ENCODE data around the gene SRCAP. TPM values are rescaled to one million over a fixed set of nuclear protein-coding genes. Genes with fewer than 3 reads are reported as not detected.

SRCAP gene
- total and polyA plus RNA-seq, 2 of the 8 experiments (the other 6 are each of a cell fraction or from before 2014, with no cell fraction given), result 5.5 to 54.3 TPM

GRCh38 chr16:30784215-30784614 is 85.2 kb downstream of the SRCAP start:
- Histone ChIP-seq H3K18ac (ENCODE audit: extremely low read depth, low read length) (no peak overlapping the region), H3K23ac (ENCODE audit: insufficient read length) (no peak overlapping the region), H3K23me2 (ENCODE audit: low read depth, low read length) (peaks cover 9% of the 10 kb centered on the region; the same call in 1 of the 2 replicates), H3K14ac (ENCODE audit: insufficient read length) (no peak overlapping the region), H2BK120ac (replicated peaks; ENCODE audit: low read depth, low read length) (no peak overlapping the region), H3K4me2 (ENCODE audit: insufficient read depth in 1 of 2, low read depth in 2 of 2, low read length in 2 of 2) (no peak overlapping the region), H3K79me2 (ENCODE audit: control insufficient read depth in 1 of 2, insufficient read depth in 2 of 2, low read length in 2 of 2) (peaks cover 0 to 17% of the 10 kb centered on the region in 2 experiments; a peak in 2 of 4 replicates), H2BK12ac (ENCODE audit: low read depth, low read length) (no peak overlapping the region), H4K8ac (ENCODE audit: extremely low read depth, insufficient read depth, low read length) (no peak overlapping the region), H2AK5ac (ENCODE audit: low read depth, low read length) (no peak overlapping the region), H3K9ac (replicated peaks in 1 of 4; ENCODE audit: extremely low read depth in 1 of 4, low read depth in 3 of 4, low read length in 3 of 4) (no peak overlapping the region), H4K5ac (ENCODE audit: insufficient read length, low read depth, low read length) (no peak overlapping the region), H3K4ac (replicated peaks; ENCODE audit: insufficient read length, low read depth, low read length) (no peak overlapping the region), H4K20me1 (replicated peaks in 1 of 2; ENCODE audit: control insufficient read depth in 1 of 2, insufficient read depth in 2 of 2, low read length in 2 of 2) (no peaks in the 10 kb centered on the region), H2BK5ac (ENCODE audit: low read depth, low read length) (no peak overlapping the region), H3K9me3 (ENCODE audit: insufficient read depth in 2 of 2, low read depth in 1 of 2, low read length in 1 of 2) (no peaks in the 10 kb centered on the region), H3K4me1 (replicated peaks in 1 of 4; ENCODE audit: control insufficient read depth in 3 of 4, insufficient read depth in 4 of 4, low read length in 3 of 4) (peaks cover 0 to 8% (median 0%) of the 10 kb centered on the region in 4 experiments; a peak in 2 of 7 replicates), H3K36me3 (ENCODE audit: control insufficient read depth in 2 of 4, insufficient read depth in 4 of 4, low read length in 3 of 4) (peaks cover 11 to 25% (median 17%) of the 10 kb centered on the region in 4 experiments; a peak in 6 of 8 replicates), H4K91ac (replicated peaks; ENCODE audit: insufficient read length, low read length) (no peak overlapping the region), H3K27ac (ENCODE audit: low read depth, low read length) (no peak overlapping the region), H3K27me3 (replicated peaks in 1 of 4; ENCODE audit: control insufficient read depth in 3 of 4, extremely low read depth in 1 of 4, insufficient read depth in 3 of 4, low read length in 3 of 4) (no peaks in the 10 kb centered on the region; a peak in 1 of 7 replicates), H2BK15ac (ENCODE audit: low read length) (no peak overlapping the region), H3K56ac (replicated peaks; ENCODE audit: insufficient read length, low read depth, low read length) (no peak overlapping the region), H3K79me1 (ENCODE audit: low read depth, low read length) (peaks cover 9% of the 10 kb centered on the region), H2AFZ (ENCODE audit: low read length) (no peak overlapping the region), H3K4me3 (ENCODE audit: extremely low read depth in 1 of 4, insufficient read depth in 2 of 4, low read depth in 3 of 4, low read length in 4 of 4) (no peak overlapping the region), H2BK20ac (ENCODE audit: low read length) (no peak overlapping the region)
- FAIRE-seq (no peak), DNase-seq (ENCODE audit: low read depth in 1 of 2, low spot score in 2 of 2) (no peak)
- POLR2A ChIA-PET (ENCODE audit: partially characterized antibody), result interaction anchor here (1.0 to 2.7 kb wide), 4 partner anchors 10 to 22 kb away, joined by 3 to 14 read pairs (median 8); no protein-coding TSS in a partner anchor
- whole genome bisulfite sequencing, 2 experiments (ENCODE audit: extremely low coverage in 1 of 2, insufficient coverage in 1 of 2, insufficient read length in 1 of 2, insufficient replicate concordance in 2 of 2, low coverage in 1 of 2, low lambda C conversion rate in 2 of 2, missing lambda C conversion rate in 1 of 2), result 93% methylated on average over 11 of the region's 18 CpGs; no CpG with 5 or more reads in 1 of the 2 experiments
- TF ChIP-seq SUZ12 (IDR thresholded peaks at IDR 0.05; ENCODE audit: low read length) (no peak), POLR2AphosphoS5 (IDR thresholded peaks at IDR 0.05; ENCODE audit: low read depth, low read length) (no peak), GTF2F1 (IDR thresholded peaks at IDR 0.05; ENCODE audit: borderline replicate concordance, low read depth, low read length) (no peak), PHF8 (conservative IDR thresholded peaks at IDR 0.05; ENCODE audit: low read depth, low read length) (no peak), EGR1 (IDR thresholded peaks at IDR 0.05; ENCODE audit: borderline replicate concordance, low read depth, low read length) (no peak), CREB1 (IDR thresholded peaks at IDR 0.05) (no peak)
- CTCF ChIA-PET (ENCODE audit: partially characterized antibody), result interaction anchor here (0.6 to 2.7 kb wide), 6 partner anchors 21 to 151 kb away, joined by 3 to 17 read pairs (median 4); no protein-coding TSS in a partner anchor

All from H1 (cell line).